Measurements from ENCODE around the gene LAD1. TPM values are rescaled to one million over a fixed set of nuclear protein-coding genes. Genes with fewer than 3 reads are reported as not detected.

LAD1 gene
- total RNA-seq, 1 experiment from 2014 or later = 30.1 TPM

- Mint-ChIP-seq H3K27ac (peak overlapping the region in 1 of 3 experiments; percentile 65; a peak in 2 of 7 replicates), H3K27me3 (ENCODE audit: low read depth) (peaks cover 12% of the 10 kb centered on the region), H3K36me3 (ENCODE audit: insufficient read depth in 1 of 3, low read depth in 3 of 3) (no peaks in the 10 kb centered on the region), H3K4me3 (no peak overlapping the region; a peak in 1 of 5 replicates), H3K4me1 (peaks cover 67 to 72% of the 10 kb centered on the region in 2 experiments), H3K9me3 (no peaks in the 10 kb centered on the region)
- Histone ChIP-seq H2AFZ (ENCODE audit: low read length) (no peak overlapping the region), H3T11ph (ENCODE audit: low read length) (no peak overlapping the region), H3K56ac (ENCODE audit: insufficient read length, low read depth, low read length) (no peak overlapping the region), H3K79me1 (ENCODE audit: insufficient read depth, low read depth, low read length, poor library complexity, severe bottlenecking) (no peaks in the 10 kb centered on the region), H3K27ac (ENCODE audit: insufficient read length, low read depth, low read length) (no peak overlapping the region), H2BK5ac (ENCODE audit: insufficient read length, low read length) (no peak overlapping the region), H4K8ac (replicated peaks; ENCODE audit: insufficient read length, low read depth, low read length) (no peak overlapping the region), H3K23ac (ENCODE audit: insufficient read length, low read depth, low read length) (no peak overlapping the region), H4K91ac (ENCODE audit: insufficient read length, low read depth, low read length) (no peak overlapping the region), H3K4me2 (ENCODE audit: insufficient read depth, insufficient read length, low read length) (no peak overlapping the region), H3K9ac (ENCODE audit: extremely low read depth, insufficient read length, low read length) (no peak overlapping the region), H2BK15ac (ENCODE audit: low read depth, low read length) (no peak overlapping the region), H3K27me3 (ENCODE audit: insufficient read depth, low read length) (no peaks in the 10 kb centered on the region; the same call in 1 of the 2 replicates), H3K9me3 (ENCODE audit: control insufficient read depth, low read depth, low read length) (no peaks in the 10 kb centered on the region), H3K14ac (ENCODE audit: insufficient read depth, low read length) (no peak overlapping the region), H3K18ac (ENCODE audit: insufficient read length, low read depth, low read length) (no peak overlapping the region), H4K20me1 (ENCODE audit: control insufficient read depth, insufficient read depth, insufficient read length) (no peaks in the 10 kb centered on the region), H2BK20ac (ENCODE audit: low read depth, low read length, poor library complexity, severe bottlenecking) (no peak overlapping the region), H3K23me2 (ENCODE audit: insufficient read length, low read depth, low read length, poor library complexity, severe bottlenecking) (no peaks in the 10 kb centered on the region), H3K4me1 (ENCODE audit: insufficient read depth, low read length) (peaks cover 19% of the 10 kb centered on the region; the same call in 1 of the 2 replicates), H3K79me2 (ENCODE audit: insufficient read depth, low read length) (no peaks in the 10 kb centered on the region), H2AK5ac (ENCODE audit: insufficient read length, low read length) (no peak overlapping the region), H2BK120ac (ENCODE audit: low read depth, low read length, poor library complexity, severe bottlenecking) (no peak overlapping the region), H2BK12ac (ENCODE audit: insufficient read length, low read depth, low read length) (no peak overlapping the region), H3K4ac (ENCODE audit: low read depth, low read length) (peak overlapping the region; percentile 60; the same call in 1 of the 2 replicates), H4K5ac (ENCODE audit: insufficient read length, low read depth, low read length) (no peak overlapping the region)
- TF ChIP-seq CTCF (conservative IDR thresholded peaks at IDR 0.05) = peak; percentile 47
- WGBS (ENCODE audit: extremely low coverage, insufficient read length, low lambda C conversion rate) = no CpG with 5 or more reads among the region's 4 CpGs
- no peak for DNase-seq
These were observed 24.0 kb downstream of the LAD1 start for GRCh38 chr1:201375169-201375568.
